A549 (cell line): ENCODE results near the gene OTOP2. TPM values are rescaled to one million over a fixed set of nuclear protein-coding genes. Genes with fewer than 3 reads are reported as not detected.

ENCODE experiments used
- ATAC-seq, 2 experiments: fragments of 200-7000 bp in 1 of 2; fragments of >200 bp in 1 of 2; cut with Nextera tagmentation in 1 of 2; cut with Tn5 transposase in 1 of 2; 3 replicates each; pipeline versions ENCODE4 v1.8.0 to v1.9.1; 2018 to 2020; ENCODE audit warnings: mild to moderate bottlenecking in 1 of 2, moderate library complexity in 1 of 2
- CTCF ChIA-PET: fragments of 300-600 bp; sonication (Branson Sonifier 250); formaldehyde crosslinking; extraction: SDS; loops from one replicate; lab custom pipeline; 2021; ENCODE audit warnings: antibody characterized with exemption, inconsistent platforms; lab: Yijun Ruan, JAX
- POLR2A ChIA-PET: fragments of 350-600 bp; formaldehyde crosslinking; extraction: SDS; loops from one replicate; lab custom pipeline; 2021; ENCODE audit warnings: antibody characterized with exemption, inconsistent platforms; lab: Yijun Ruan, JAX
- DNase-seq, 2 experiments: peaks; one replicate each; pipeline versions ENCODE4 v3.0.0 to v3.0.0-alpha.2; 2011 to 2016; ENCODE audit warnings: low read depth in 1 of 2, low spot score in 1 of 2
- FAIRE-seq: peaks from 2 replicates; lab custom pipeline; 2011; peaks lifted over from hg19 to GRCh38; lab: Jason Lieb, UNC
- H3K27ac ChIP-seq, 2 experiments: fragments of >200 bp; sonication (Bioruptor Twin); formaldehyde crosslinking; 3 replicates each; pipeline ENCODE4 v1.5.1; 2016 to 2017
- H3K4me1 ChIP-seq: fragments of >200 bp; sonication (Bioruptor Twin); formaldehyde crosslinking; 3 replicates; pipeline ENCODE4 v1.6.1; 2016
- H3K4me2 ChIP-seq: fragments of >200 bp; sonication (Bioruptor Twin); formaldehyde crosslinking; 3 replicates; pipeline ENCODE4 v1.6.1; 2016
- H3K4me3 ChIP-seq: fragments of >200 bp; sonication (Bioruptor Twin); formaldehyde crosslinking; 3 replicates; pipeline ENCODE4 v1.5.1; 2016
- H3K9me3 ChIP-seq: fragments of >200 bp; sonication (Bioruptor Twin); formaldehyde crosslinking; 3 replicates; pipeline ENCODE4 v1.6.1; 2016
- BHLHE40 ChIP-seq: IDR thresholded peaks from 2 replicates; pipeline ENCODE4 v1.6.1; 2012; ENCODE audit warnings: low read depth, low read length, inconsistent platforms
- CBX2 ChIP-seq: fragments of 200-600 bp; sonication (generic); IDR thresholded peaks from 2 replicates; pipeline ENCODE4 v1.6.1; 2016; ENCODE audit warnings: low read depth, mild to moderate bottlenecking, borderline replicate concordance
- EHF ChIP-seq: fragments of 250-450 bp; sonication (Bioruptor Pico); IDR thresholded peaks from 2 replicates; pipeline ENCODE4 v1.5.0; 2020; ENCODE audit warnings: mild to moderate bottlenecking
- FOSB ChIP-seq: fragments of 250-450 bp; sonication (Bioruptor Pico); IDR thresholded peaks from 2 replicates; pipeline ENCODE4 v1.5.0; 2020; ENCODE audit warnings: mild to moderate bottlenecking, moderate library complexity
- HDAC2 ChIP-seq: fragments of 200-600 bp; sonication (generic); IDR thresholded peaks from 2 replicates; pipeline ENCODE4 v1.6.1; 2016
- JUNB ChIP-seq: fragments of >200 bp; sonication (Bioruptor Twin); formaldehyde crosslinking; IDR thresholded peaks from 2 replicates; pipeline ENCODE4 v1.6.1; 2016
- MAFK ChIP-seq: fragments of 450-650 bp; IDR thresholded peaks from 2 replicates; pipeline ENCODE4 v1.6.1; 2014; ENCODE audit not compliant: partially characterized antibody
- NFE2L2 ChIP-seq: fragments of 150-350 bp; conservative IDR thresholded peaks from 2 replicates; pipeline ENCODE4 v1.6.1; 2014; ENCODE audit warnings: low read length
- NR3C1 ChIP-seq: fragments of >200 bp; sonication (Bioruptor Twin); formaldehyde crosslinking; IDR thresholded peaks from 3 replicates; pipeline ENCODE4 v1.6.1; 2017
- PHF8 ChIP-seq: fragments of 200-600 bp; sonication (generic); IDR thresholded peaks from 2 replicates; pipeline ENCODE4 v1.6.1; 2016; ENCODE audit warnings: low read depth, mild to moderate bottlenecking, antibody characterized with exemption, moderate library complexity, borderline replicate concordance
- POLR2A ChIP-seq: IDR thresholded peaks from 2 replicates; pipeline ENCODE4 v1.6.1; 2012; ENCODE audit warnings: mild to moderate bottlenecking, low read length
- POLR2AphosphoS2 ChIP-seq: conservative IDR thresholded peaks from 2 replicates; pipeline ENCODE4 v1.6.1; 2012; ENCODE audit warnings: low read length, improper control_type of control experiment, inconsistent platforms
- RARB ChIP-seq: fragments of 250-450 bp; sonication (Bioruptor Pico); IDR thresholded peaks from 2 replicates; pipeline ENCODE4 v1.8.0; 2021; ENCODE audit warnings: mild to moderate bottlenecking, moderate library complexity
- RFX5 ChIP-seq: fragments of 450-650 bp; IDR thresholded peaks from 2 replicates; pipeline ENCODE4 v1.7.1; 2014; ENCODE audit warnings: antibody characterized with exemption, mild to moderate bottlenecking, moderate library complexity
- ZFP36 ChIP-seq: fragments of 450-650 bp; IDR thresholded peaks from 2 replicates; pipeline ENCODE4 v1.6.1; 2014; ENCODE audit warnings: borderline replicate concordance; ENCODE audit not compliant: partially characterized antibody
- WGBS: methylation state at CpG from one replicate; pipeline ENCODE4 v1.1.6; 2017; ENCODE audit errors: missing lambda C conversion rate; 5-methylcytosine and 5-hydroxymethylcytosine counted together
- polyA minus RNA-seq: library from RNA; depleted of rRNA, polyadenylated mRNA; stranded (reverse); fragments of >200 nt; gene quantifications from 2 replicates; pipeline ENCODE4 v1.2.3, GENCODE V29; 2011; rRNA and poly(A)+ RNA removed
- polyA plus RNA-seq, 4 experiments: library from polyadenylated mRNA; depleted of rRNA in 3 of 4; stranded (reverse); fragments of >200 nt; fragmentation: RNase III in 1 of 4; extraction: RNeasy Plus Mini Kit Qiagen cat#74134 plus additional on column Dnase treatment in 1 of 4; gene quantifications; 2 replicates in 3 of 4; 3 replicates in 1 of 4; pipeline ENCODE4 v1.2.3, GENCODE V29; 2011 to 2017
- TF ChIP-seq, protein P1 (sequence below): fragments of 200-600 bp; sonication (generic); IDR thresholded peaks from 2 replicates; pipeline ENCODE4 v1.6.1; 2016; ENCODE audit warnings: antibody characterized with exemption, mild to moderate bottlenecking, moderate library complexity

Gene OTOP2, protein sequence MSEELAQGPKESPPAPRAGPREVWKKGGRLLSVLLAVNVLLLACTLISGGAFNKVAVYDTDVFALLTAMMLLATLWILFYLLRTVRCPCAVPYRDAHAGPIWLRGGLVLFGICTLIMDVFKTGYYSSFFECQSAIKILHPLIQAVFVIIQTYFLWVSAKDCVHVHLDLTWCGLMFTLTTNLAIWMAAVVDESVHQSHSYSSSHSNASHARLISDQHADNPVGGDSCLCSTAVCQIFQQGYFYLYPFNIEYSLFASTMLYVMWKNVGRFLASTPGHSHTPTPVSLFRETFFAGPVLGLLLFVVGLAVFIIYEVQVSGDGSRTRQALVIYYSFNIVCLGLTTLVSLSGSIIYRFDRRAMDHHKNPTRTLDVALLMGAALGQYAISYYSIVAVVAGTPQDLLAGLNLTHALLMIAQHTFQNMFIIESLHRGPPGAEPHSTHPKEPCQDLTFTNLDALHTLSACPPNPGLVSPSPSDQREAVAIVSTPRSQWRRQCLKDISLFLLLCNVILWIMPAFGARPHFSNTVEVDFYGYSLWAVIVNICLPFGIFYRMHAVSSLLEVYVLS
- polyA plus RNA-seq (2011; rRNA removed) (0.06 and 0.11 TPM in 2 replicates), polyA plus RNA-seq (2017; fragmentation: RNase III; extraction: RNeasy Plus Mini Kit Qiagen cat#74134 plus additional on column Dnase treatment) (0.08 TPM in 1 of 3 replicates, not detected in the others), polyA minus RNA-seq (not detected in 2 replicates)
- polyA plus RNA-seq (2012; cell fraction: cytosol; rRNA removed) = 0.08 and 0.10 TPM in 2 replicates
- polyA plus RNA-seq (2012; cell fraction: nucleus; rRNA removed) = 0.13 and 0.24 TPM in 2 replicates

DNA sequence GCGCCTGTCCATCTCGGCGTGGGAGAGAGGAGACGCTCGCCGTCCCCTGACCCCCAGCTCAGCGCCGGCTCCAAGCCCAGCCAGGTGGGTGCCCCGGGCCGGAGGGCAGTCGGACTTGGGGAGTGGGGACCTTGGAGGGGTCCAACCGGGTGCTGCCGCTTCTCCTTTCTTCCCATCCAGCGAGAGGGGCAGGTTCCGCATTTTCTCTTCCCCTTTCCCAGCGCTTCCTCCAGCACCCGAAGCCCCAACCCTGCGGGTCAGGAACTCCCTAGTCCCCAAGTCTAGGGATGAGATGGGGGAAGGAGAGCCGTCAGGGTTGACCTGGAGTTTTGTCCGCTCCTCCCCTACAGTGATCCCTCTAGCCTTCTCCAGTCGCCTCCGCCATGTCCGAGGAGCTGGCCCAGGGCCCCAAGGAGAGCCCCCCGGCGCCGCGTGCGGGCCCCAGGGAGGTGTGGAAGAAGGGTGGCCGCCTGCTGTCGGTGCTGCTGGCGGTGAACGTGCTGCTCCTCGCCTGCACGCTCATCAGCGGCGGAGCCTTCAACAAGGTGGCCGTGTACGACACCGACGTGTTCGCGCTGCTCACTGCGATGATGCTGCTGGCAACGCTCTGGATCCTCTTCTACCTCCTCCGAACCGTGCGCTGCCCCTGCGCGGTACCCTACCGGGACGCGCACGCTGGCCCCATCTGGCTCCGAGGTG, at the start of gene OTOP2:
Gene OTOP2 (plus strand): TSS at position 24 of the 699 bp plus-strand sequence. CDS start 360 bp downstream, at position 384.
- Histone ChIP-seq H3K4me2 (peak within 1 kb of the TSS; percentile 100), H3K27ac (peak within 1 kb of the TSS; percentile 42 to 70; a peak in 5 of 6 replicates), H3K9me3 (no peaks in the 10 kb centered on the region), H3K4me1 (peaks cover 19% of the 10 kb centered on the region; the same call in 2 of the 3 replicates)
- DNase-seq (no peak), ATAC-seq (no peak), FAIRE-seq (no peak)
- CTCF ChIA-PET = interaction anchor here (0.6 to 42.0 kb wide), 38 partner anchors 8 to 336 kb away, joined by 3 to 1448 read pairs (median 4); partner anchors contain the start of genes CDR2L, FDXR, HID1 and MRPL58
- POLR2A ChIA-PET = interaction anchor here (1.0 to 1.4 kb wide), 2 partner anchors 51 kb away, joined by 3 to 5 read pairs; partner anchors contain the start of gene FDXR
- 63% methylated on average over 48 of the region's 54 CpGs for WGBS
- TF ChIP-seq CBX2 (no peak), PHF8 (no peak), MAFK (no peak), RARB (CRISPR knock-in tag) (no peak), NR3C1 (no peak), POLR2A (no peak), EHF (CRISPR knock-in tag) (no peak), FOSB (CRISPR knock-in tag) (no peak), HDAC2 (no peak), ZFP36 (no peak)
- TF ChIP-seq, all 56 proteins: peak for 0
- peak within 1 kb of the TSS; percentile 46 for H3K4me3 ChIP-seq

DNA sequence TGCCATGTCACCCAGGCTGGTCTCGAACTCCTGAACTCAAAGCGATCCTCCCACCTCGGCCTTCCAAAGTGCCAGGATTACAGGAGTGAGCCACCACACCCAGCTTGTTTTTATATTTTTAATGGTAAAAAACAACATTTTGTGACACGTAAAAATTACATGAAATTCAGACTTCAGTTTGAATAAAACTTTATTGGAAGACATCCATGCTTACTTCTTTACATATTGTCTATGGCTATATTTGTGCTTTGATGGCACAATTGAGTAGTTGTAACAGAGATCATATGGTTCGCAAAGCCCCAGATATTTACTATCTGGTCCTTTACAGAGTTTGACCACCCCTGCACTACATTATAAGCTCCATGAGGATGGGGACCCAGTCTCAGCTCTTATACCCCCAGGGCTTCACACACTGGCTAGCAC, 49.4 kb upstream of the OTOP2 start:
- 94% methylated on average over 5 of the region's 5 CpGs for WGBS
- ChIA-PET CTCF (interaction anchor here (1.3 to 42.4 kb wide), 8 partner anchors 13 to 87 kb away, joined by 3 to 1302 read pairs (median 8); partner anchors contain the start of genes GRIN2C and NAT9), POLR2A (interaction anchor here (1.0 kb wide), 1 partner anchor 19 kb away, joined by 3 read pairs; no protein-coding TSS in a partner anchor)
- ATAC-seq = no peak
- no peak for DNase-seq
- Histone ChIP-seq H3K4me1 (peaks cover 22% of the 10 kb centered on the region), H3K4me3 (no peak overlapping the region), H3K4me2 (peak overlapping the region; percentile 83), H3K27ac (peak overlapping the region in 1 of 2 experiments; percentile 94; a peak in 4 of 6 replicates), H3K9me3 (no peaks in the 10 kb centered on the region)
- FAIRE-seq = no peak
- TF ChIP-seq NFE2L2 = no peak
- TF ChIP-seq RFX5 = no peak
- TF ChIP-seq BHLHE40 = no peak
- TF ChIP-seq, protein P1, sequence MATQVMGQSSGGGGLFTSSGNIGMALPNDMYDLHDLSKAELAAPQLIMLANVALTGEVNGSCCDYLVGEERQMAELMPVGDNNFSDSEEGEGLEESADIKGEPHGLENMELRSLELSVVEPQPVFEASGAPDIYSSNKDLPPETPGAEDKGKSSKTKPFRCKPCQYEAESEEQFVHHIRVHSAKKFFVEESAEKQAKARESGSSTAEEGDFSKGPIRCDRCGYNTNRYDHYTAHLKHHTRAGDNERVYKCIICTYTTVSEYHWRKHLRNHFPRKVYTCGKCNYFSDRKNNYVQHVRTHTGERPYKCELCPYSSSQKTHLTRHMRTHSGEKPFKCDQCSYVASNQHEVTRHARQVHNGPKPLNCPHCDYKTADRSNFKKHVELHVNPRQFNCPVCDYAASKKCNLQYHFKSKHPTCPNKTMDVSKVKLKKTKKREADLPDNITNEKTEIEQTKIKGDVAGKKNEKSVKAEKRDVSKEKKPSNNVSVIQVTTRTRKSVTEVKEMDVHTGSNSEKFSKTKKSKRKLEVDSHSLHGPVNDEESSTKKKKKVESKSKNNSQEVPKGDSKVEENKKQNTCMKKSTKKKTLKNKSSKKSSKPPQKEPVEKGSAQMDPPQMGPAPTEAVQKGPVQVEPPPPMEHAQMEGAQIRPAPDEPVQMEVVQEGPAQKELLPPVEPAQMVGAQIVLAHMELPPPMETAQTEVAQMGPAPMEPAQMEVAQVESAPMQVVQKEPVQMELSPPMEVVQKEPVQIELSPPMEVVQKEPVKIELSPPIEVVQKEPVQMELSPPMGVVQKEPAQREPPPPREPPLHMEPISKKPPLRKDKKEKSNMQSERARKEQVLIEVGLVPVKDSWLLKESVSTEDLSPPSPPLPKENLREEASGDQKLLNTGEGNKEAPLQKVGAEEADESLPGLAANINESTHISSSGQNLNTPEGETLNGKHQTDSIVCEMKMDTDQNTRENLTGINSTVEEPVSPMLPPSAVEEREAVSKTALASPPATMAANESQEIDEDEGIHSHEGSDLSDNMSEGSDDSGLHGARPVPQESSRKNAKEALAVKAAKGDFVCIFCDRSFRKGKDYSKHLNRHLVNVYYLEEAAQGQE = no peak
- TF ChIP-seq JUNB = no peak
- TF ChIP-seq POLR2AphosphoS2 = no peak
